K562 (cell line): Measurements from ENCODE around the gene GZMM. TPM values are rescaled to one million over a fixed set of nuclear protein-coding genes. Genes with fewer than 3 reads are reported as not detected.

Source experiments
- CC2D1A ChIP-seq: fragments of 450-650 bp; IDR thresholded peaks from 2 replicates; pipeline ENCODE4 v1.6.1; 2017; ENCODE audit warnings: mild to moderate bottlenecking
- GTF2F1 ChIP-seq: IDR thresholded peaks from 2 replicates; pipeline ENCODE4 v1.6.1; 2011; ENCODE audit warnings: low read depth, low read length, improper control_type of control experiment
- HMGN3 ChIP-seq: IDR thresholded peaks from 2 replicates; pipeline ENCODE4 v1.6.1; 2011; ENCODE audit warnings: borderline replicate concordance, low read depth, mild to moderate bottlenecking, mixed read lengths, low read length; ENCODE audit not compliant: insufficient read length; ENCODE audit errors: extremely low read depth
- JUN ChIP-seq, 2 experiments: sonication (generic) in 1 of 2; formaldehyde crosslinking in 1 of 2; IDR thresholded peaks; 2 replicates each; pipeline versions ENCODE4 v1.6.1 to v1.8.0; 2012 to 2022; ENCODE audit warnings: borderline replicate concordance in 2 of 2, mild to moderate bottlenecking in 2 of 2, improper control_type of control experiment in 1 of 2, low read depth in 1 of 2, low read length in 1 of 2, missing genetic modification reagents in 1 of 2
- KLF16 ChIP-seq: IDR thresholded peaks from 2 replicates; pipeline ENCODE4 v1.6.1; 2016; ENCODE audit warnings: antibody characterized with exemption
- MIER1 ChIP-seq: fragments of 450-650 bp; IDR thresholded peaks from 2 replicates; pipeline ENCODE4 v1.6.1; 2016; ENCODE audit warnings: antibody characterized with exemption, mild to moderate bottlenecking, low read depth
- RB1 ChIP-seq: fragments of 450-650 bp; IDR thresholded peaks from 2 replicates; pipeline ENCODE4 v1.6.1; 2017; ENCODE audit warnings: low read depth, mild to moderate bottlenecking
- RBBP5 ChIP-seq: fragments of 200-600 bp; sonication (generic); IDR thresholded peaks from 2 replicates; pipeline ENCODE4 v1.6.1; 2012; ENCODE audit warnings: borderline replicate concordance, mild to moderate bottlenecking, low read length, control low read depth, inconsistent platforms; ENCODE audit not compliant: insufficient read depth, poor library complexity, severe bottlenecking
- RFX5 ChIP-seq: IDR thresholded peaks from 2 replicates; pipeline ENCODE4 v1.6.1; 2011; ENCODE audit warnings: low read depth, mild to moderate bottlenecking, improper control_type of control experiment, low read length
- SAFB2 ChIP-seq: fragments of 200-400 bp; formaldehyde crosslinking; IDR thresholded peaks from 2 replicates; pipeline ENCODE4 v1.6.1; 2018; ENCODE audit warnings: borderline replicate concordance, low read length, low read depth, moderate library complexity; ENCODE audit not compliant: severe bottlenecking
- SIN3A ChIP-seq, 2 experiments: fragments of 150-350 bp in 1 of 2; IDR thresholded peaks; 2 replicates each; pipeline ENCODE4 v1.6.1; 2011 to 2016; ENCODE audit warnings: borderline replicate concordance in 2 of 2, low read depth in 2 of 2, low read length in 2 of 2, mild to moderate bottlenecking in 2 of 2, moderate library complexity in 2 of 2; ENCODE audit not compliant: control insufficient read depth in 1 of 2
- SNIP1 ChIP-seq: fragments of 450-650 bp; IDR thresholded peaks from 2 replicates; pipeline ENCODE4 v1.7.1; 2017; ENCODE audit warnings: low read depth, mild to moderate bottlenecking
- TAF1 ChIP-seq: IDR thresholded peaks from 2 replicates; pipeline ENCODE4 v1.6.1; 2011; ENCODE audit warnings: mild to moderate bottlenecking, low read length, moderate library complexity; ENCODE audit not compliant: insufficient read depth, control insufficient read depth, severe bottlenecking; ENCODE audit errors: extremely low read depth
- TCF7 ChIP-seq: sonication (generic); IDR thresholded peaks from 2 replicates; pipeline ENCODE4 v1.6.1; 2016; ENCODE audit warnings: antibody characterized with exemption, borderline replicate concordance
- THRAP3 ChIP-seq: fragments of 450-650 bp; IDR thresholded peaks from 2 replicates; pipeline ENCODE4 v1.6.1; 2016; ENCODE audit warnings: mild to moderate bottlenecking, inconsistent platforms, borderline replicate concordance
- ZFPM2 ChIP-seq: fragments of 250-450 bp; sonication (Bioruptor Pico); IDR thresholded peaks from 2 replicates; pipeline ENCODE4 v1.5.1; 2022; ENCODE audit warnings: mild to moderate bottlenecking
- ZNF175 ChIP-seq: fragments of 200-800 bp; sonication (Bioruptor generic); IDR thresholded peaks from 2 replicates; pipeline ENCODE4 v1.6.1; 2016; ENCODE audit warnings: low read depth, mild to moderate bottlenecking, missing genetic modification characterization, missing compliant biosample characterization
- ZSCAN29 ChIP-seq: fragments of 450-650 bp; IDR thresholded peaks from 2 replicates; pipeline ENCODE4 v1.6.1; 2017
- polyA plus RNA-seq, 8 experiments: library from polyadenylated mRNA; depleted of rRNA in 4 of 8; stranded (reverse) in 5 of 8; unstranded in 3 of 8; fragments of >200 nt; fragmentation: Nextera tagmentation in 2 of 8; fragmentation: Illumina TruSeq in 1 of 8; extraction: Ambion mirVana in 2 of 8; extraction: Trizol in 1 of 8; gene quantifications; 2 replicates each; pipeline versions ENCODE4 v1.2.1 to v1.2.3, GENCODE V29; 2011 to 2014; ENCODE audit warnings: inconsistent platforms in 1 of 8, missing spikeins in 1 of 8
- total RNA-seq, 7 experiments: library from RNA; depleted of rRNA in 6 of 7; stranded (reverse); fragments of >200 nt in 6 of 7; fragmentation: Illumina TruSeq in 2 of 7; extraction: Trizol in 2 of 7; gene quantifications; 2 replicates each; pipeline versions ENCODE4 v1.2.1 to v1.2.3, GENCODE V29; 2011 to 2021; ENCODE audit warnings: low replicate concordance in 1 of 7
- TF ChIP-seq, protein P1 (sequence below): IDR thresholded peaks from 2 replicates; pipeline ENCODE4 v1.6.1; 2011; ENCODE audit not compliant: insufficient read length; ENCODE audit errors: extremely low read depth
- TF ChIP-seq, protein P2 (sequence below), 2 experiments: fragments of 450-650 bp; IDR thresholded peaks; 2 replicates each; pipeline ENCODE4 v1.6.1; 2016
- TF ChIP-seq, protein P3 (sequence below): fragments of 250-450 bp; sonication (Bioruptor Pico); IDR thresholded peaks from 2 replicates; pipeline ENCODE4 v1.8.0; 2022; ENCODE audit warnings: inconsistent platforms
- TF ChIP-seq, protein P4 (sequence below): fragments of 250-450 bp; sonication (Bioruptor Pico); IDR thresholded peaks from 2 replicates; pipeline ENCODE4 v1.4.0; 2020; ENCODE audit warnings: borderline replicate concordance

GZMM gene
- total and polyA plus RNA-seq, 9 of the 15 experiments (the other 6 are each of a cell fraction or from before 2014, with no cell fraction given): 0.08 to 2.6 (median 0.70) TPM; not detected in 2

GRCh38 chr19:512547-513365, 31.1 kb upstream of the GZMM start (continued):
- TF ChIP-seq CC2D1A (no peak), RB1 (no peak), ZFPM2 (CRISPR knock-in tag) (no peak), TAF1 (no peak), KLF16 (no peak), HMGN3 (peak; percentile 66), SNIP1 (no peak), MIER1 (no peak), RBBP5 (no peak), TCF7 (no peak), SIN3A (IDR thresholded peaks at IDR 0.05; ENCODE audit: borderline replicate concordance in 2 of 2, control insufficient read depth in 1 of 2, low read depth in 2 of 2, low read length in 2 of 2) (no peak), SAFB2 (no peak), GTF2F1 (no peak), ZNF175 (CRISPR knock-in tag) (no peak), THRAP3 (no peak), JUN (IDR thresholded peaks at IDR 0.05; ENCODE audit: borderline replicate concordance, low read depth, low read length) (no peak), JUN (CRISPR knock-in tag; IDR thresholded peaks at IDR 0.05; ENCODE audit: borderline replicate concordance) (0 out of 2 replicates have a peak, but pooled peaks have one; percentile 56), RFX5 (no peak), ZSCAN29 (no peak)
- TF ChIP-seq, protein P1, sequence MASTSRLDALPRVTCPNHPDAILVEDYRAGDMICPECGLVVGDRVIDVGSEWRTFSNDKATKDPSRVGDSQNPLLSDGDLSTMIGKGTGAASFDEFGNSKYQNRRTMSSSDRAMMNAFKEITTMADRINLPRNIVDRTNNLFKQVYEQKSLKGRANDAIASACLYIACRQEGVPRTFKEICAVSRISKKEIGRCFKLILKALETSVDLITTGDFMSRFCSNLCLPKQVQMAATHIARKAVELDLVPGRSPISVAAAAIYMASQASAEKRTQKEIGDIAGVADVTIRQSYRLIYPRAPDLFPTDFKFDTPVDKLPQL: no peak
- TF ChIP-seq, protein P2, sequence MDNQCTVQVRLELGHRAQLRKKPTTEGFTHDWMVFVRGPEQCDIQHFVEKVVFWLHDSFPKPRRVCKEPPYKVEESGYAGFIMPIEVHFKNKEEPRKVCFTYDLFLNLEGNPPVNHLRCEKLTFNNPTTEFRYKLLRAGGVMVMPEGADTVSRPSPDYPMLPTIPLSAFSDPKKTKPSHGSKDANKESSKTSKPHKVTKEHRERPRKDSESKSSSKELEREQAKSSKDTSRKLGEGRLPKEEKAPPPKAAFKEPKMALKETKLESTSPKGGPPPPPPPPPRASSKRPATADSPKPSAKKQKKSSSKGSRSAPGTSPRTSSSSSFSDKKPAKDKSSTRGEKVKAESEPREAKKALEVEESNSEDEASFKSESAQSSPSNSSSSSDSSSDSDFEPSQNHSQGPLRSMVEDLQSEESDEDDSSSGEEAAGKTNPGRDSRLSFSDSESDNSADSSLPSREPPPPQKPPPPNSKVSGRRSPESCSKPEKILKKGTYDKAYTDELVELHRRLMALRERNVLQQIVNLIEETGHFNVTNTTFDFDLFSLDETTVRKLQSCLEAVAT (IDR thresholded peaks at IDR 0.05): no peak
- TF ChIP-seq, protein P3, sequence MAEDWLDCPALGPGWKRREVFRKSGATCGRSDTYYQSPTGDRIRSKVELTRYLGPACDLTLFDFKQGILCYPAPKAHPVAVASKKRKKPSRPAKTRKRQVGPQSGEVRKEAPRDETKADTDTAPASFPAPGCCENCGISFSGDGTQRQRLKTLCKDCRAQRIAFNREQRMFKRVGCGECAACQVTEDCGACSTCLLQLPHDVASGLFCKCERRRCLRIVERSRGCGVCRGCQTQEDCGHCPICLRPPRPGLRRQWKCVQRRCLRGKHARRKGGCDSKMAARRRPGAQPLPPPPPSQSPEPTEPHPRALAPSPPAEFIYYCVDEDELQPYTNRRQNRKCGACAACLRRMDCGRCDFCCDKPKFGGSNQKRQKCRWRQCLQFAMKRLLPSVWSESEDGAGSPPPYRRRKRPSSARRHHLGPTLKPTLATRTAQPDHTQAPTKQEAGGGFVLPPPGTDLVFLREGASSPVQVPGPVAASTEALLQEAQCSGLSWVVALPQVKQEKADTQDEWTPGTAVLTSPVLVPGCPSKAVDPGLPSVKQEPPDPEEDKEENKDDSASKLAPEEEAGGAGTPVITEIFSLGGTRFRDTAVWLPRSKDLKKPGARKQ (CRISPR knock-in tag): no peak
- TF ChIP-seq, protein P4, sequence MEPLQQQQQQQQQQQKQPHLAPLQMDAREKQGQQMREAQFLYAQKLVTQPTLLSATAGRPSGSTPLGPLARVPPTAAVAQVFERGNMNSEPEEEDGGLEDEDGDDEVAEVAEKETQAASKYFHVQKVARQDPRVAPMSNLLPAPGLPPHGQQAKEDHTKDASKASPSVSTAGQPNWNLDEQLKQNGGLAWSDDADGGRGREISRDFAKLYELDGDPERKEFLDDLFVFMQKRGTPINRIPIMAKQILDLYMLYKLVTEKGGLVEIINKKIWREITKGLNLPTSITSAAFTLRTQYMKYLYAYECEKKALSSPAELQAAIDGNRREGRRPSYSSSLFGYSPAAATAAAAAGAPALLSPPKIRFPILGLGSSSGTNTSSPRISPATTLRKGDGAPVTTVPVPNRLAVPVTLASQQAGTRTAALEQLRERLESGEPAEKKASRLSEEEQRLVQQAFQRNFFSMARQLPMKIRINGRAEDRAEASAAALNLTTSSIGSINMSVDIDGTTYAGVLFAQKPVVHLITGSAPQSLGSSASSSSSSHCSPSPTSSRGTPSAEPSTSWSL (CRISPR knock-in tag): no peak
